Pulmonary artery endothelial cell (primary cell): ENCODE measurements around the gene MATN1. TPM values are rescaled to one million over a fixed set of nuclear protein-coding genes. Genes with fewer than 3 reads are reported as not detected.

Experiments
- DNase-seq: peaks from one replicate; pipeline ENCODE4 v3.0.0-alpha.2; 2011; ENCODE audit warnings: low read depth, low spot score
- total RNA-seq: library from RNA; depleted of rRNA; stranded (reverse); fragments of >200 nt; gene quantifications from 2 replicates; pipeline ENCODE4 v1.2.3, GENCODE V29; 2014

Gene MATN1
- total RNA-seq, 1 donor from 2014 or later = not detected

GRCh38 chr1:30663596-30664091 lies 59.7 kb downstream of the MATN1 start:
- no peak for DNase-seq

- DNase-seq = no peak
Observed at GRCh38 chr1:30662291-30662840, 61.0 kb downstream of the MATN1 start.

GRCh38 chr1:30661311-30661710 lies 62.1 kb downstream of the MATN1 start:
- no peak for DNase-seq

Other genes starting within 250 kb of the MATN1 start
- 4.0 and 12.0 TPM in 2 replicates for gene LAPTM5, start 34.2 kb upstream of the MATN1 start, total RNA-seq
- 7.0 and 12.0 TPM in 2 replicates for gene SDC3, start 185.2 kb upstream of the MATN1 start, total RNA-seq